Pancreas (tissue), 10 donors: ENCODE results near the gene APLP2. TPM values are rescaled to one million over a fixed set of nuclear protein-coding genes. Genes with fewer than 3 reads are reported as not detected.
"Not testable (repeated sequence)": the region's sequence is repeated elsewhere in the genome, so short reads cannot be mapped to it uniquely, and the experiment has no call there.

ENCODE experiments used
- ATAC-seq, 4 donors: fragments of 200-7000 bp; cut with Tn5 transposase; one replicate each; pipeline versions ENCODE4 v1.8.0 to v1.9.1; 2020; ENCODE audit warnings: mild to moderate bottlenecking in 4 of 4, moderate library complexity in 4 of 4
- DNase-seq, 6 donors: peaks; one replicate each; pipeline ENCODE4 v3.0.0-alpha.2; 2020
- FAIRE-seq: peaks from 2 replicates; lab custom pipeline; 2012; peaks lifted over from hg19 to GRCh38; lab: Jason Lieb, UNC
- H3K27ac ChIP-seq, 4 donors: fragments of 200-600 bp; sonication (generic); 1 replicate in 3 of 4; 2 replicates in 1 of 4; pipeline versions ENCODE4 v1.5.0 to v1.8.0; 2020
- H3K27me3 ChIP-seq, 4 donors: fragments of 200-600 bp; one replicate each; pipeline ENCODE4 v1.8.0; 2021
- H3K36me3 ChIP-seq, 3 donors: fragments of 200-600 bp; sonication (generic) in 1 of 3; one replicate each; pipeline versions ENCODE4 v1.5.0 to v1.8.0; 2020 to 2021
- H3K4me1 ChIP-seq, 3 donors: fragments of 200-600 bp; one replicate each; pipeline ENCODE4 v1.8.0; 2021
- H3K4me3 ChIP-seq, 4 donors: fragments of 200-600 bp; sonication (generic) in 2 of 4; one replicate each; pipeline versions ENCODE4 v1.5.0 to v1.8.0; 2020 to 2021
- H3K9me3 ChIP-seq, 4 donors: fragments of 200-600 bp; one replicate each; pipeline ENCODE4 v1.8.0; 2021
- CTCF ChIP-seq, 4 donors: fragments of 200-600 bp; sonication (generic) in 3 of 4; IDR thresholded peaks; one replicate each; pipeline versions ENCODE4 v1.5.0 to v1.8.0; 2021; ENCODE audit warnings: antibody characterized with exemption in 4 of 4
- WGBS, 2 donors: extraction: QIAGEN DNeasy Blood & Tissue Kit; methylation state at CpG; one replicate each; pipeline ENCODE4 v1.1.7; 2013; 5-methylcytosine and 5-hydroxymethylcytosine counted together
- intact Hi-C, 3 donors: fragments of 100-400 bp; cut with DNase I; formaldehyde crosslinking; loops; one replicate each; pipeline versions ENCODE4 v1.11.1 to v1.14.2; 2022
- polyA plus RNA-seq, 2 donors: library from polyadenylated mRNA; stranded (reverse); fragments of 200-250 nt; gene quantifications; one replicate each; pipeline ENCODE4 v1.2.3, GENCODE V29; 2013
- total RNA-seq, 6 donors: library from RNA; stranded (reverse); fragmentation: NEBNext Ultra II Directional in 4 of 6; extraction: Animal tissue kit (Norgen Biotek cat#: 25700) in 4 of 6; gene quantifications; one replicate each; pipeline versions ENCODE4 v1.2.1 to v1.2.4, GENCODE V29; 2021 to 2023
- donor health status: healthy with polysubstance abuse.
- donor health status: DM: no; HTN: no; CAD: no; lungs with moderate emphysema.
- donor health status: DM: no; HTN: no; CAD: no.
- donor health status: control.
- donor health status: control.
- donor health status: Bipolar disorder and iron deficiency.
- donor health status: DM: yes; HTN: yes; CAD: no.
- donor health status: DM: no; HTN: no; CAD: no.
- donor health status: DM: no; HTN: no; CAD: no.
- donor health status: DM: yes; HTN: yes; CAD: no.

APLP2 gene
- total and polyA plus RNA-seq, 8 donors, result 45.3 to 171 (median 101) TPM

GRCh38 chr11:130166457-130166784, 96.7 kb downstream of the APLP2 start:
- FAIRE-seq (no peak), ATAC-seq (peak in 3 of 4 donors; percentile 48 to 76 (median 55)), DNase-seq (no peak)
- TF ChIP-seq CTCF (IDR thresholded peaks at IDR 0.05), result no peak
- H3K27ac ChIP-seq, result peak overlapping the region in 2 of 4 donors; percentile 7 to 37
- no peaks in the 10 kb centered on the region for H3K36me3 ChIP-seq
- intact Hi-C loops, result no loop called here
- peaks cover 0 to 47% (median 6%) of the 10 kb centered on the region in 3 donors for H3K4me1 ChIP-seq
- H3K4me3 ChIP-seq, result no peak overlapping the region
- H3K27me3 ChIP-seq, result no peaks in the 10 kb centered on the region
- WGBS, 2 donors, result 60 to 78% methylated on average over 4 of the region's 4 CpGs
- no peaks in the 10 kb centered on the region for H3K9me3 ChIP-seq

GRCh38 chr11:130167146-130167545, 97.5 kb downstream of the APLP2 start:
- Histone ChIP-seq H3K4me1 (peaks cover 0 to 46% (median 0%) of the 10 kb centered on the region in 3 donors), H3K27me3 (no peaks in the 10 kb centered on the region), H3K27ac (no peak overlapping the region), H3K9me3 (no peaks in the 10 kb centered on the region), H3K36me3 (no peaks in the 10 kb centered on the region), H3K4me3 (no peak overlapping the region)
- no peak for FAIRE-seq
- intact Hi-C loops, result no loop called here
- 83 to 94% methylated on average over 3 of the region's 3 CpGs for WGBS, 2 donors
- DNase-seq, result no peak
- TF ChIP-seq CTCF (IDR thresholded peaks at IDR 0.05), result no peak
- no peak for ATAC-seq

DNA sequence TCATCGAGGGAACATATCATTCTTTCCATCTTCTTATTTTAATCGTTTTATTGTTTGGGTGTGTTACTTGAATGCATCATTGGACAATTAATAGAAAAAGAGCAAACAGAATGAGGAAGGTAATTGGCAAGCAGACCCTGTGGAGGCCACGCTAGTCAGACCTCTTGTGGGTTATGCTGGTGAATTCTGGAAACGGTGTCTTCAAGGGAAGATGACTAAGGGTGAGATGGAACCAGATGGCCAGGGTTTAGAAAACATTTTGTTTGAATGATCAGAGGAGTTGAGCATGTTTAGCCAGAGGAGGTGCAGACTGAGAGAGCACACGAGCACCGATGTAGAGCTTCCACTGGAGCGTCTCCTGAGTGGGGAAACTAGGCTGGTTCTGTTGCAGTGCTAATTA, 98.4 kb downstream of the APLP2 start:
- H3K4me1 ChIP-seq, result peaks cover 0 to 36% (median 0%) of the 10 kb centered on the region in 3 donors
- ATAC-seq, result no peak
- no peaks in the 10 kb centered on the region for H3K36me3 ChIP-seq
- H3K27ac ChIP-seq, result no peak overlapping the region
- intact Hi-C loops, result no loop called here
- no peak for DNase-seq
- WGBS, 2 donors, result 76 to 83% methylated on average over 7 of the region's 7 CpGs
- H3K9me3 ChIP-seq, result no peaks in the 10 kb centered on the region
- TF ChIP-seq CTCF (IDR thresholded peaks at IDR 0.05), result no peak
- no peak overlapping the region for H3K4me3 ChIP-seq
- no peak for FAIRE-seq
- no peaks in the 10 kb centered on the region for H3K27me3 ChIP-seq

DNA sequence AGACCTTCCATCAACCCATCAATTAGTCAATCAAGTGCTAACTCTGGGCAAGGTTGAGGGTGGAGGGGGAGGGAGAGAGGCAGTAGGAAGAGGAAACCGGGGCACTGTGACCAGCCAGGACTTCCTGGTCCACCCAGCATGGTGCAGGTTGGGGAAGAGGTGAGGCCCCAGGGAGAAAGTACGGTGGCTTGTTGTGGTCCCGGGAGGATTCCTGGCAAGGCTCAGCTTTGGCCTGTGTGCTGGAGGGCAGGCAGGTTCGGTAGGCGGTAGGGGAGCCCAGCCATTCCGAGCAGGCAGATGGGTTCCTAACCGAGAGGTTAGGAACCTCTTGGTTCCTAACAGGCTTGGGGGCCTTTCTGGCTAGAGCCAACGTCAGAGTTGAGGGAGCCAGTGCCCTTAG, 100.7 kb downstream of the APLP2 start:
- FAIRE-seq, result no peak
- Histone ChIP-seq H3K4me3 (no peak overlapping the region), H3K4me1 (peaks cover 0 to 25% (median 0%) of the 10 kb centered on the region in 3 donors), H3K36me3 (no peaks in the 10 kb centered on the region), H3K27ac (no peak overlapping the region), H3K9me3 (no peaks in the 10 kb centered on the region), H3K27me3 (no peaks in the 10 kb centered on the region)
- DNase-seq, result no peak
- intact Hi-C loops, result no loop called here
- TF ChIP-seq CTCF (IDR thresholded peaks at IDR 0.05), result no peak
- 72 to 79% methylated on average over 8 of the region's 8 CpGs for WGBS, 2 donors
- ATAC-seq, result no peak

DNA sequence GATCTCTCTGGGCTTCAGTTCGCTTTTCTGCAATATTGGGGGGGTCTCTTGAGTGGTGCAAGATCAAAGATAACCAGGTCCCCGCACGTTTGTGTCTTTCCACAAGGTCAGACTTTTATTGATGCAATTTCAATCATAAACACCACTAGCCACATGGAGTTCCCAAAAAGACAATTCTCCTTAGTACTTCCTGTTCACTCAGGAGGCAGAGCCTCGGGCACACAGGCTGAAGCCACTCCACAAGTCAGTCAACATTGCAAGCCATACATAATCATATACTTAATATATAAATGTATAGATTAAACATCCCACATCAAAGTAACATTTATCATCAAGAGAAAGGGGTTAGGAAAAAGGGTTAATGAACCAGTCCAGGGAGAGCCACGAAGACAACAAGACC, 101.8 kb downstream of the APLP2 start:
- H3K4me1 ChIP-seq, result peaks cover 0 to 16% (median 0%) of the 10 kb centered on the region in 3 donors

DNA sequence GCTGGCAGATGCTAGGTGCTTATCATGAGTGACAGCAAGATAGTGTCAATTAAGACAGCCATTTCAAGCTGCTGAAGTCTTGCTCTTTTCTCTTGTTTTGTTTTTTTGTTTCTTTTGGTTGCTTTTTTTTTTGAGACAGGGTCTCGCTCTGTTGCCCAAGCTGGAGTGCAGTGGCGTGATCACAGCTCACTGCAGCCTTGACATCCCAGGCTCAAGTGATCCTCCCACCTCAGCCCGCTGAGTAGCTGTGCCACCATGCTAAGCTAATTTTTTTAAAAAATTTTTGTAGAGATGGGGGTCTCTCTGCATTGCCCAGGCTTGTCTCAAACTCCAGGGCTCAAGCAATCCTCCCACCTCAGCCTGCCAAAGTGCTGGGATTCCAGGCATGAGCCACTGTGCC, 102.3 kb downstream of the APLP2 start:
- H3K9me3 ChIP-seq, H3K4me3 ChIP-seq, H3K27ac ChIP-seq, H3K27me3 ChIP-seq, intact Hi-C loops, DNase-seq, H3K36me3 ChIP-seq, ATAC-seq, FAIRE-seq: not testable (repeated sequence)
- H3K4me1 ChIP-seq, result peaks cover 0 to 15% (median 0%) of the 10 kb centered on the region in 3 donors
- WGBS, 2 donors, result 79 to 96% methylated on average over 3 of the region's 3 CpGs

More for the DNA sequence above, 101.8 kb downstream of the APLP2 start:
- no peak for TF ChIP-seq CTCF (IDR thresholded peaks at IDR 0.05)
- Histone ChIP-seq H3K36me3 (no peaks in the 10 kb centered on the region), H3K9me3 (no peaks in the 10 kb centered on the region), H3K27ac (no peak overlapping the region), H3K4me3 (no peak overlapping the region), H3K27me3 (no peaks in the 10 kb centered on the region)
- DNase-seq (no peak), ATAC-seq (no peak), FAIRE-seq (no peak)
- intact Hi-C loops, result no loop called here
- WGBS, 2 donors, result 33 to 36% methylated on average over 5 of the region's 5 CpGs
